PC-9 (cell line): Measurements from ENCODE around the gene FXYD7. TPM values are rescaled to one million over a fixed set of nuclear protein-coding genes. Genes with fewer than 3 reads are reported as not detected.

Experiments
- BruUV-seq: library from RNA; stranded (reverse); fragments of 400-500 nt; replicated peaks from 2 replicates; lab custom pipeline; 2021; lab: Mats Ljungman, UMichigan
- CTCF ChIA-PET: fragments of 300-600 bp; sonication (Branson Sonifier 250); formaldehyde crosslinking; loops from one replicate; lab custom pipeline; 2022; ENCODE audit warnings: antibody characterized with exemption; lab: Charles Lee
- POLR2A ChIA-PET: fragments of 300-600 bp; sonication (Branson Sonifier 250); formaldehyde crosslinking; loops from one replicate; lab custom pipeline; 2022; ENCODE audit warnings: antibody characterized with exemption; ENCODE audit not compliant: unreplicated experiment; lab: Charles Lee
- DNase-seq, 2 experiments: peaks; one replicate each; pipeline versions ENCODE4 v3.0.0 to v3.0.0-alpha.2; 2015 to 2022; ENCODE audit warnings: mixed read lengths in 1 of 2
- H2AFZ ChIP-seq: fragments of 200-600 bp; sonication (generic); 2 replicates; pipeline ENCODE4 v1.8.1; 2017; ENCODE audit warnings: antibody characterized with exemption
- H3F3A ChIP-seq: fragments of 200-600 bp; sonication (generic); 2 replicates; pipeline ENCODE4 v1.8.1; 2017; ENCODE audit warnings: antibody characterized with exemption, mild to moderate bottlenecking, low read depth; ENCODE audit not compliant: insufficient read depth
- H3K27ac ChIP-seq: fragments of 200-600 bp; sonication (generic); 2 replicates; pipeline ENCODE4 v1.6.1; 2016; ENCODE audit warnings: mixed run types
- H3K27me3 ChIP-seq: fragments of 200-600 bp; sonication (generic); 2 replicates; pipeline ENCODE4 v1.6.1; 2016; ENCODE audit warnings: low read depth, mixed run types; ENCODE audit not compliant: insufficient read depth
- H3K36me3 ChIP-seq: fragments of 200-600 bp; sonication (generic); 2 replicates; pipeline ENCODE4 v1.6.1; 2016; ENCODE audit warnings: low read depth, mixed run types
- H3K4me1 ChIP-seq: fragments of 200-600 bp; sonication (generic); replicated peaks from 2 replicates; pipeline ENCODE4 v1.6.1; 2016; ENCODE audit warnings: mixed run types; ENCODE audit not compliant: insufficient read depth
- H3K4me2 ChIP-seq: fragments of 200-600 bp; sonication (generic); 2 replicates; pipeline ENCODE4 v1.6.1; 2017; ENCODE audit warnings: mixed run types
- H3K4me3 ChIP-seq: fragments of 200-600 bp; sonication (generic); 2 replicates; pipeline ENCODE4 v1.6.1; 2016; ENCODE audit warnings: mixed run types
- H3K79me2 ChIP-seq: fragments of 200-600 bp; sonication (generic); 2 replicates; pipeline ENCODE4 v1.6.1; 2017; ENCODE audit warnings: low read depth, mixed run types
- H3K9me2 ChIP-seq: fragments of 200-600 bp; sonication (generic); 2 replicates; pipeline ENCODE4 v1.8.1; 2017; ENCODE audit warnings: mild to moderate bottlenecking; ENCODE audit not compliant: insufficient read depth
- H3K9me3 ChIP-seq: fragments of 200-600 bp; sonication (generic); 2 replicates; pipeline ENCODE4 v1.8.1; 2016; ENCODE audit warnings: low read depth; ENCODE audit not compliant: insufficient read depth
- H4K20me1 ChIP-seq: fragments of 200-600 bp; sonication (generic); 2 replicates; pipeline ENCODE4 v1.8.1; 2017; ENCODE audit not compliant: insufficient read depth
- EZH2 ChIP-seq: fragments of 200-600 bp; sonication (generic); IDR thresholded peaks from 2 replicates; pipeline ENCODE4 v1.8.0; 2017; ENCODE audit warnings: antibody characterized with exemption, low read depth
- intact Hi-C: fragments of 100-400 bp; cut with micrococcal nuclease; formaldehyde crosslinking; loops from one replicate; pipeline ENCODE4 v1.10.0; 2022; ENCODE audit not compliant: unreplicated experiment
- total RNA-seq: library from RNA; stranded (reverse); gene quantifications from 2 replicates; pipeline ENCODE4 v1.2.3, GENCODE V29; 2021
- TF ChIP-seq, protein P1 (sequence below): fragments of 200-600 bp; sonication (generic); conservative IDR thresholded peaks from 2 replicates; pipeline ENCODE4 v1.6.1; 2017; ENCODE audit warnings: mixed run types, antibody characterized with exemption, mild to moderate bottlenecking, moderate library complexity

FXYD7 gene
- total RNA-seq, 1 experiment from 2014 or later, result not detected

DNA sequence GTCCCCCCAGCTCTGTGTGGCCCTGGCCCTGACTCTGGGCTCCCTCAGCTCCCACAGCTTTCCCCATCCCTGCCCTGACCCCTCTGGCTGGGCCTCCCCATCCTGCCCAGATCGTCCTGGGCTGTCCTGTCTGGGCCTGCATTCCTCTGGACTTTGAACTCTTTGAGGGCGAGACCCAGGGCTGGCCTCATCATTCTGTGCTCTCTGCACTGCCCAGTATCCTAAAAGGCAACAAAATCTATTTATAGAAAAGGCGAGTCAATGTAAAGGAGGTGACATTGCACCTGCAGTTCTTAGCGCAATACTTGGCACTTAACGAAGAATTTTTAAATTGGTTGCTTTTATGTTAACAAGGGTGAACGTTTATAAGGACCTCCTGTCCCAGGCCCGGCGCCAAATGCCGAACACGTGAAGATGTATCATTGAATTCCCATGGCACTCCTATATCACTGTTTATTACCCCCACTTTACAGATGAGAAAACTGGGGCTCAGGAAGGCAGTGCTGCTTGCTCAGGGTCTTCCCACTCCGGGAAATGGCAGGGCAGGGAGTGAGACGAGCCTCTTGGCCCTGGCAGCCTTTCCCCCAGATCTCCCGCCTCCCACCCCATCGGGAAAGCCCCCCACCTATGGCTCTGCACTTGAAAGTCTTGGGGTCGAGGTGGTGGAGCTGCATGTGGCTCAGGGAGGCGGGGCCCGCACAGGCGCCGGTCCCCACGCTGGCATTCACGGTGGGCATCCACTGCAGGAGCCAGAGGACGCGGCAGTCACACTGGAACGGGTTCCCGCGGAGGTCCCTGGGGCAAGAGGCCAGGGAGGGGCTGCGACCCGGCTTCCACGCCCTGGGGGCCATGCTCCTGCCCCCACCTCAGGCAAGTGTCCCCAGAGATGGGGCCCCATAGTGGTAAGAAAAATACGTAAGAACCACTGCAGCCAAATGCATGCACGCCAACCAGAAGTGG, 12.0 kb upstream of the FXYD7 start:
- no peak overlapping the region for H3K4me3 ChIP-seq
- no peaks in the 10 kb centered on the region for H3K79me2 ChIP-seq
- no peak overlapping the region for H3K27ac ChIP-seq
- no peaks in the 10 kb centered on the region for H3K9me2 ChIP-seq
- peaks cover 9% of the 10 kb centered on the region for H3K4me1 ChIP-seq
- ChIA-PET CTCF (no interaction called here), POLR2A (no interaction called here)
- H3K36me3 ChIP-seq, result no peaks in the 10 kb centered on the region
- DNase-seq, result no peak
- no peaks in the 10 kb centered on the region for H3F3A ChIP-seq
- H4K20me1 ChIP-seq, result no peaks in the 10 kb centered on the region
- H3K9me3 ChIP-seq, result no peaks in the 10 kb centered on the region; the same call in 1 of the 2 replicates
- TF ChIP-seq, protein P1, sequence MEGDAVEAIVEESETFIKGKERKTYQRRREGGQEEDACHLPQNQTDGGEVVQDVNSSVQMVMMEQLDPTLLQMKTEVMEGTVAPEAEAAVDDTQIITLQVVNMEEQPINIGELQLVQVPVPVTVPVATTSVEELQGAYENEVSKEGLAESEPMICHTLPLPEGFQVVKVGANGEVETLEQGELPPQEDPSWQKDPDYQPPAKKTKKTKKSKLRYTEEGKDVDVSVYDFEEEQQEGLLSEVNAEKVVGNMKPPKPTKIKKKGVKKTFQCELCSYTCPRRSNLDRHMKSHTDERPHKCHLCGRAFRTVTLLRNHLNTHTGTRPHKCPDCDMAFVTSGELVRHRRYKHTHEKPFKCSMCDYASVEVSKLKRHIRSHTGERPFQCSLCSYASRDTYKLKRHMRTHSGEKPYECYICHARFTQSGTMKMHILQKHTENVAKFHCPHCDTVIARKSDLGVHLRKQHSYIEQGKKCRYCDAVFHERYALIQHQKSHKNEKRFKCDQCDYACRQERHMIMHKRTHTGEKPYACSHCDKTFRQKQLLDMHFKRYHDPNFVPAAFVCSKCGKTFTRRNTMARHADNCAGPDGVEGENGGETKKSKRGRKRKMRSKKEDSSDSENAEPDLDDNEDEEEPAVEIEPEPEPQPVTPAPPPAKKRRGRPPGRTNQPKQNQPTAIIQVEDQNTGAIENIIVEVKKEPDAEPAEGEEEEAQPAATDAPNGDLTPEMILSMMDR, result no peak
- no peak for TF ChIP-seq EZH2
- no TSS peak for BruUV-seq
- H3K27me3 ChIP-seq, result no peaks in the 10 kb centered on the region
- no peak overlapping the region for H2AFZ ChIP-seq
- intact Hi-C loops, result no loop called here
- no peak overlapping the region for H3K4me2 ChIP-seq

DNA sequence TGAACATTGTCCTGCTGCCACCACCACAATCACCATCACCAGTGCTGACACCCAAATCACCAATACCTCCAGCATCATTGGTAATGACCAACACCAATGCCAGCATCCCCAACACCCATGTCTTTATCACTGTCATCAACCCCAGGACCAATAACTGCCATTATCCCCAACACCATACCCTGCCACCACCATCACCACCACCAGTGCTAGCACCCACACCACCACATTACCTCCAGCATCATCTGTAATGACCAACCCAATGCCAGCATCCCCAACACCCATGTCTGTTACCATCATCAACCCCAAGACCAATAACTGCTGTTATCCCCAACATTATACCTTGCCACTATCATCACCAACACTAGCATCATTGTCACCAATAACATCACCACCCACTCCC, 10.8 kb upstream of the FXYD7 start:
- POLR2A ChIA-PET, result no interaction called here
- Histone ChIP-seq H3F3A (no peaks in the 10 kb centered on the region), H3K9me2 (no peaks in the 10 kb centered on the region), H3K27me3 (no peaks in the 10 kb centered on the region), H3K9me3 (no peaks in the 10 kb centered on the region; the same call in 1 of the 2 replicates), H3K4me2 (no peak overlapping the region), H3K36me3 (no peaks in the 10 kb centered on the region), H3K4me1 (peaks cover 8% of the 10 kb centered on the region; the same call in 1 of the 2 replicates), H3K4me3 (no peak overlapping the region), H3K79me2 (no peaks in the 10 kb centered on the region), H3K27ac (no peak overlapping the region), H2AFZ (no peak overlapping the region), H4K20me1 (no peaks in the 10 kb centered on the region)
- no TSS peak for BruUV-seq
- TF ChIP-seq, protein P1, result no peak
- TF ChIP-seq EZH2, result no peak
- no peak for DNase-seq
- CTCF ChIA-PET, result no interaction called here
- intact Hi-C loops, result no loop called here

DNA sequence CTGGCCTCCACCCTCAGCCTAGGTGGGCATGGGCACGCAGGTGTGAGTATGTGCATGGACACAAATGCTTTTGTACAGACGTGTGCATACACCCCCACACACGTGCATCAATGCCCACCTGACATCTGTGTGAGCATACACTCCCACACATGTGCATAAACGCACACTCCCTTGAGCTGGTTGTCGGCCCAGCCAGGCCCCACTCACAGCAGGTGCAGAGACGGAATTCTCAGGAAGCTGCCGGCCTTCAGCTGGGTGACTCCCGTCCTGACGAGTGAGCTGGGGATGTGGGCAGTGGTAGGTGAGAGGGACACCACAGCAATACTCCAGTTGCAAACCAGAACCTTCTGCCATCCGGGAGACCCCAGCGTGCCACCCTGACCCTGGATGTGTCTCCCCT, 9.2 kb upstream of the FXYD7 start:
- H3K4me3 ChIP-seq, result no peak overlapping the region
- H3F3A ChIP-seq, result no peaks in the 10 kb centered on the region
- ChIA-PET CTCF (no interaction called here), POLR2A (no interaction called here)
- peaks cover 8% of the 10 kb centered on the region; the same call in 1 of the 2 replicates for H3K4me1 ChIP-seq
- DNase-seq, result no peak
- no peaks in the 10 kb centered on the region for H3K79me2 ChIP-seq
- H3K27ac ChIP-seq, result no peak overlapping the region
- no peak overlapping the region for H2AFZ ChIP-seq
- H3K9me3 ChIP-seq, result no peaks in the 10 kb centered on the region; the same call in 1 of the 2 replicates
- H3K9me2 ChIP-seq, result no peaks in the 10 kb centered on the region
- TF ChIP-seq EZH2, result no peak
- TF ChIP-seq, protein P1, result no peak
- no TSS peak for BruUV-seq
- no peak overlapping the region for H3K4me2 ChIP-seq
- H3K36me3 ChIP-seq, result no peaks in the 10 kb centered on the region
- no peaks in the 10 kb centered on the region for H4K20me1 ChIP-seq
- intact Hi-C loops, result no loop called here
- H3K27me3 ChIP-seq, result no peaks in the 10 kb centered on the region
